ACHN (cell line): ENCODE measurements around the gene GALNT9.

ENCODE experiments used
- DNase-seq: peaks from one replicate; pipeline ENCODE4 v3.0.0-alpha.2; 2015
- in situ Hi-C: cut with HindIII; loops from 2 replicates; pipeline ENCODE4 v1.10.0; 2017; ENCODE audit warnings: low sequenced_read_pairs, low pct_ligation_motif_present, low pct_unique_long_range_greater_than_20kb

Gene GALNT9

GRCh38 chr12:132318618-132319033 lies 10.8 kb downstream of the GALNT9 start:
- in situ Hi-C loops: no loop called here
- no peak for DNase-seq

GRCh38 chr12:132318135-132318534 lies 11.3 kb downstream of the GALNT9 start:
- in situ Hi-C loops: no loop called here
- DNase-seq: no peak

- no peak for DNase-seq
- in situ Hi-C loops: no loop called here
Observed at GRCh38 chr12:132317233-132317938, 12.0 kb downstream of the GALNT9 start.

GRCh38 chr12:132316497-132317232 lies 12.7 kb downstream of the GALNT9 start:
- in situ Hi-C loops: no loop called here
- DNase-seq: no peak

DNA sequence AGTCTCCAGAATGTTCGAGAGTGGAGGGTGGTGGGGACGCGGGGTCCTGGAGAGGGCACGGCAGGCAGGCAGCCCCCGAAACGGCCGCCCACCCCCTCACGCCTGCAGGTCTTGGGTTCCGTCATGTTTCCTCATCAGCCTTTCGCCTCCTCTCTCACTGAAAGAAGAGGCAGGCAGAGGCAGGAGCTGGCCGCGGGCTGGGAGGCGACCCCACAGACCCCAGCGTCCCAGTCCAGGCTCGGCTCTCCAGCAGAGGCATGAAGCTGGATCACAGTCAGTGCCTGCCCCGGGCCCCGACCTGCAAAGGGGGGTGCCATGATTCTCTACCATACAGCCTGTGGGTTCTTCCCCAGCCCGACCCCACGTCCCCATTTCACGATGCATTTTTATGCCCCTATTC lies 13.4 kb downstream of the GALNT9 start:
- DNase-seq: no peak
- in situ Hi-C loops: no loop called here

DNA sequence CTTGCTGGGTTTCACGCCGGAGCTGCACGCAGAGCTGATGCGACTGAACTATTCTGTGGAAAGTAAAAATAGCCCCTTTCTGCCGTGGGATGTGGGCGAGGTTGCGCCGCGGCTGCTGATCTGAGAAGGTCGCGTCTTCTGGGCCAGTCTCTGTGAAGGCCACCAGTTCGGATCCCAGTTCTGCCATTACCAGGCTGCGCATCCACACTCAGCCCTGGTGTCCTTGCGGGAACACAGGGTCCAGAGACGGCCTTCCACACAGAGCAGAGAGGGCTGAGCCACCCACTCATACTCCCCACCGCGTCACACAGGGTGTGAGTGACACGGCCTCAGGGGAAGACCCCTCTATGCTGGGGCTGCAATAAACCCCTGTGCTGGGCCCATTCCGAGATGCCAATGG lies 13.9 kb downstream of the GALNT9 start:
- no peak for DNase-seq
- in situ Hi-C loops: no loop called here

DNA sequence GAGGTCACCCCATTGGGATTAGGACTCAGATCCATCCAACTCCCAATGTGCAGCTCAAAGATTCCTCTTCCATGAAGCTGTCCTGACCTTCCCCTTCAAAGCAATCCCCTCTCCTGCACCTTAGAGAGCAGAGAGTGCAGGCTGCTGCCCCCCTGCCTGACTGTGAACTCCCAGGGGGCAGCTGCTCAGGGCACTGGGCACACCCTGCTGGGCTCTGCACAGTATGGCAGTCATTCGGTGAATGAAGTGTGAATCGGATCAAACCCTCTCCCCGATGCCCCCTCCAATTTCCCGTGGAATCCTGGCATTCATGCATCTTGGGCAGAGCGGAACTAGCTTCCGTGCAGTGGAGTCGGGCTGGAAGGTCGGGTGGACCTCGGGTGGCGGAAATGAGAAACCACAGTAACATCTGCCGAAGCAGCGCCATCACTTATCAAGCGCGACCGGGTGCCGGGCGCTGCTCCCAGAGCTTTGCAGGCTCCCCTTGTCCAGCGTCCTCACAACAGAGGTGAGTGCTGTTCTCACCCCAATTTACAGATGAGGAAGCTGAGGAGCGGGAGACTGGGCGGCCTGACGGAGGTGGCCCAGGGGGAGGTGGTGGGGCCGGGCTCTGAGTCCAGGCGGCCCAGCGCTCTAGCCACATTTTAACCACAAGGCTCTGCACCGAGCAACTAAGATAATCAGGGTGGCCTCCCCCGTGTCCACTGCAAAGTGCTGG lies 14.7 kb downstream of the GALNT9 start:
- DNase-seq: no peak
- in situ Hi-C loops: no loop called here

DNA sequence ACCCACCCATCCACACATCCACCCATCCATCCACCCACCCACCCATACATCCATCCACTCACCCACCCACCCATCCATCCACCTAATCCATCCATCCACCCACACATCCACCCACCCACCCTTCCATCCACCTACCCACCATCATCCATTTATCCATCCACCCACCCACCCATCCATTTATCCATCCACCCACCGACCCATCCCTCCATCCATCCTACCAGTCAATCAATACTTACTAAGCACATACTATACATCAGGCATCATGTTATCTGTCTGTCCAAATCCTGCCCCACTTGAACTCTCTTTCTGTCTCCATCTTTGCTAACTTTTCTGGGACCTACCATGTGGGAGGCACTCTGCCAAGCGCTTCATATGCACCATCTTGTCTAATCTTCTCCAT lies 15.4 kb downstream of the GALNT9 start:
- in situ Hi-C loops: no loop called here
- DNase-seq: no peak

GRCh38 chr12:132313182-132313581 lies 16.2 kb downstream of the GALNT9 start:
- in situ Hi-C loops: no loop called here
- DNase-seq: no peak

- no peak for DNase-seq
- in situ Hi-C loops: no loop called here
Observed at GRCh38 chr12:132312516-132312915, 16.9 kb downstream of the GALNT9 start.

GRCh38 chr12:132311201-132311915 lies 18.0 kb downstream of the GALNT9 start:
- in situ Hi-C loops: no loop called here

DNA sequence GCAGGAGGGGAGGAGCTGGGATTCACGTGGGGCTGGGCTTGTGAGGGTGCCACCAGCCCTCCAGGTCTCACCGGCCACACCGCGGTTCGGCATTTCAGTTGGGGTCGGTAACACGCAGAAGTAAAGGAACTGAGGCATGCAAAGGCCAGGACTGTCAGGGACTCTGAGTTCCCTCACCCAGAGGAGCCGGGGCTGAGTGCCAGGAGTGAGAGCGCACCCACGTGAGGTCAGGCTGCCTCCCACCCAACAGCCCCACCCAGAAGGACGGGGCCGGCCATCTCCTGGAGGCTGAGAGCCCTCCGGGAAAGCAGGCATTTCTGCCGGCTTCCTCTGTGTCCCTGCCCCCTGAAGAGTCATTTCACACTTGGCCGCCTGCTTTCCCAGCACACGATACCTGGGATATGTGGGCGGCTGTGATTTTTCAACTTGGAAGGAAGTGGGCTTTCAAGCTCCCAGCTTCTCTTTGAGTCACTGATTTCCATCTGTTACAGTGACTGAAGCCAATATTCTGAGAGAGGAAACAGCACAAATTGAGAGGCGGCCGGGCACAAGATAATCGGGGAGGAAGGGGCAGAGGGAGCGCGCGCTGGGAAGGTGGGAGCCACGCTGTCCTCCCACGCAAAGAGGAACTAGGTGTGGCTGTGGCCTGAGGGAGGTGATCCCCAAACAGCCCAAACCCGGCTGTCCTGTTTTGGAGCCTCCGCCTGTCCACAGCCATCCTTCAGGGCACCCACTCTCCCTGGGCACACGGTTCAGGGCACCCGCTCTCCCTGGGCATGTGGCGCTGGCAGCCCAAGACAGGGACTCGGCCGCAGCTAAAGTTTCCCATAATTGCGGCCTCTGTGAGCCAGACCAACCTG lies 19.0 kb downstream of the GALNT9 start:
- DNase-seq: peak; percentile 21
- in situ Hi-C loops: no loop called here

More at GRCh38 chr12:132311201-132311915, 18.0 kb downstream of the GALNT9 start:
- no peak for DNase-seq

DNA sequence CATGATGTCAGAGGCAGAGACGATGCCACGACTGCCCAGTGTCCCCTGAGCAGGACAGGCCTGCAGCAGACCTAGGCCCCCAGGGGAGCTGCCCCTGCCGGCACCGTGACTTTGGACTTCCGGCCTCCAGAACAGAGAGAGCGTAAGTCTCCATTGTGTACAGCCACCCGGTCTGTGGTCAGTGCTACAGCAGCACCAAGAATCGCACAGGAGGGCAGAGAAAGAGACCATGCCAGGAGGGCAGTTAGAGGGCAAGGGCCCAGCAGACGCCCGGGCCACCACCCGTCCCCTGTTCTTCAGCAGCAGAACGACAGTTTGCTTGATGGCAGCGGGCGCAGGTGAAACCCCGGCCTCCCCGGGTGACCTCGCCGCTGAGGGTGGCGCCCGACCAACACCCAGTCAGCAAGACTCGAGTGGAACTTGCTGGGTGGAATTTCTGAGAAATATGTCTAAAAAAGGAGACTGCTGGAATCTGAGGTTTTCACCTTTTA lies 19.7 kb downstream of the GALNT9 start:
- in situ Hi-C loops: no loop called here

DNA sequence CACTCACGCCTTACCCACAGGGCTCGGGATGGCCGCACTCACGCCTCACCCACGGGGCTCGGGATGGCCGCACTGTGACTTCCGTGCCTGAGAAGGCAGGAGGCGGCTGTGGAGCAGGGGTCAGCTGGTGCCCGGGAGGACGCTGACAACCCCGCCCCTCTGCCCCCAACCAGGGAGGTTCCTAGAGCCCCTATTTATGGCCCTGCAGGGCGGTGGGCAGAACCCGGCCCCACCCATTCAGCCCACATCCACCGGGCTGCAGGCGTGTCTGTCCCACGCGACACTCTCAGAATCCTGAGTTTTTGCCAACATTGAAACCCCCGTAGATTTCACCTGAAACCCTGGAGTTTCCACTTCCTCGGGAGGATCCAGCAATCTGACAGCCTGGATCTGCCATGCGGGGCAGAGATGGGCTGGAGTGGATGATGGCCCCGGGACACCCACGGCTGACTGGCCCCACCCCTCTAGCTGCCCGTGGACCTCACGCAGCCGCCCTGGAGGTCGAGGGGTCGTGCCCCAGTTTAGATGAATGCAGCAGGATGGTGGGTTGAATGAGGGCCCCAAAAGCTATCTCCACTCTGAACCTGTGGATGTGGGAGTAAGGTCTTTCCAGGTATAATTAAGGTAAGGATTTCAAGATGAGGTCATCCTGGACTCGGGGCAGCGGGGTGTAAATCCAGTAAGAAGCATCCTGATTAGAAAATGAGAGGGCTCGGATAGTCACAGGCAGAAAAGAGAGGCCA lies 20.4 kb downstream of the GALNT9 start:
- in situ Hi-C loops: no loop called here

More for the DNA sequence above, 19.7 kb downstream of the GALNT9 start:
- no peak for DNase-seq

DNA sequence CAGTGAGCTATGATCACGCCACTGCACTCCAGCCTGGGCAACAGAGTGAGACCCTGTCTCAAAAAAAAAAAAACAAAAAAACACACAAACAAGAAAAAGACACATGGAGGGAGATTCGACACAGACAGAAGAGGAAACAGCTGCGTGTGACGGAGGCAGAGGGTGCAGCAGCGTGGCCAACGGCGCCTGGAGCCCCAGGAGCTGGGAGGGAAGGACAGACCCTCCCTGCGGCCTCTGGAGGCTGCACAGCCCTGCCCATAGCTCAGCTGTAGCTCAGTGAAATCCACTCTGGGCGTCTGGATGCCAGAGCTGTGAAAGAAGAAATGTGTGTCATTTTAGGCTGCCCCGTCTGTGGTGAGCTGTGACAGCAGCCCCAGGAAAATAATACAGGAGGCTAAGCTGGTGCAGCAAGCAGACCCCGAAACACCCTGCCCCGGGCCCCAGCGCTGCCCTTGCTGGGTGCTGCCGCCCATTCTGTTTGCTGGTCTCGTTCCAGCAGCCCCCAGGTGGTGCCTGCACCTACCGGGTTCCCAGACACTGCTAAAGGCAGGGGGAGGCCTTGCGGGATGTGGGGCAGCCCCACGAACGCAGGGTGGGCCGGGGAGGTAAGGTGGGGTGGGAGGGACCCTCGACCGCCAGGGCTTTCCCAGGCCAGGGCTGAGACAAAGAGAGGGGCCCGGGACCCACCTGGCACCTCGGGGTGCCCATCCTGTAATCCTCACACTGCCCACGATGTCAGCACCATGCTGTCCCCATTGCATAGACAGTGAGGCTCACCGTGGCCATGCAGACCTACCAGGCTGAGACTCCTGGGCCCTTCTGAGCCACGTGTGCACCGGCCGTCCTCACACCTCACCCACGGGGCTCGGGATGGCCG lies 21.2 kb downstream of the GALNT9 start:
- in situ Hi-C loops: no loop called here
- DNase-seq: no peak

More for the DNA sequence above, 20.4 kb downstream of the GALNT9 start:
- DNase-seq: no peak

GRCh38 chr12:132306885-132307191 lies 22.6 kb downstream of the GALNT9 start:
- in situ Hi-C loops: no loop called here

More at GRCh38 chr12:132306885-132307191, 22.6 kb downstream of the GALNT9 start:
- no peak for DNase-seq
